Activated T-helper 17 cell treated with anti-CD3 and anti-CD28 coated beads, Interleukin-2, amount 50 U/mL, for 72 hours (primary cell): Measurements from ENCODE around the gene PEX3. TPM values are rescaled to one million over a fixed set of nuclear protein-coding genes. Genes with fewer than 3 reads are reported as not detected.
"Not testable (repeated sequence)": the region's sequence is repeated elsewhere in the genome, so short reads cannot be mapped to it uniquely, and the experiment has no call there.

Experiments
- ATAC-seq: fragments of 150-1000 bp; cut with Tn5 transposase; replicated peaks from 2 replicates; pipeline ENCODE4 v1.10.0; 2021; ENCODE audit warnings: mild to moderate bottlenecking, moderate library complexity
- H3K27ac Mint-ChIP-seq: one replicate; pipeline ENCODE4 v1.8.0; 2022; ENCODE audit warnings: mixed read lengths
- H3K27me3 Mint-ChIP-seq: one replicate; pipeline ENCODE4 v1.8.0; 2022; ENCODE audit warnings: mixed read lengths
- H3K36me3 Mint-ChIP-seq: one replicate; pipeline ENCODE4 v1.8.0; 2022; ENCODE audit warnings: low read depth, mild to moderate bottlenecking, mixed read lengths
- H3K4me1 Mint-ChIP-seq: one replicate; pipeline ENCODE4 v1.8.0; 2022; ENCODE audit warnings: mixed read lengths
- H3K4me3 Mint-ChIP-seq: one replicate; pipeline ENCODE4 v1.8.0; 2022; ENCODE audit warnings: mild to moderate bottlenecking, mixed read lengths
- H3K9me3 Mint-ChIP-seq: one replicate; pipeline ENCODE4 v1.8.0; 2022; ENCODE audit warnings: mixed read lengths
- total RNA-seq, 2 donors: library from RNA; stranded (reverse); gene quantifications; one replicate each; pipeline ENCODE4 v1.2.3, GENCODE V29; 2022

Gene PEX3
- total RNA-seq, 2 donors from 2014 or later, result 30.6 to 37.6 TPM

GRCh38 chr6:143468823-143469222, 18.2 kb downstream of the PEX3 start:
- H3K4me1 Mint-ChIP-seq, H3K9me3 Mint-ChIP-seq, H3K27ac Mint-ChIP-seq, H3K27me3 Mint-ChIP-seq, ATAC-seq, H3K4me3 Mint-ChIP-seq: not testable (repeated sequence)
- H3K36me3 Mint-ChIP-seq, result peaks cover 91% of the 10 kb centered on the region

DNA sequence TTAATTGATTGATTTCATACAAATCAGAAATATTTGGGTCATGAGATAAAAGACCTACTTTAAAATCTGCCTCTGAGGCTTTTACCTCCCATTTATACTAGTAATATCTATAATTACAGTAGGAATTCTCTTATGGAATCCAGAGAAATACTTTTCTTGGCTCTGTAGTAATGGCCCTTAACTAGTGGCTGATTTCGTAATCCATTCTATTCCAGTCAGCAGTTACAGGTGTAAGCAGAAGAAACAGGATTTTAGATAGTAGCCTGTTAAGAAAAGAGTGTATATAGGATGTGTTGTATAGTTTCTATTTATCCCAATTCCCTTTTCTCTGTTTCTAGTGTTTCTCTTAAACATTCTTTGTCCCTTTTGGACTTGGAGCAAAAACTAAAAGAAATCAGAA, 21.2 kb downstream of the PEX3 start:
- Mint-ChIP-seq H3K36me3 (peaks cover 92% of the 10 kb centered on the region), H3K27me3 (no peaks in the 10 kb centered on the region), H3K9me3 (no peaks in the 10 kb centered on the region), H3K4me1 (no peaks in the 10 kb centered on the region), H3K27ac (no peak overlapping the region), H3K4me3 (no peak overlapping the region)
- no peak for ATAC-seq

DNA sequence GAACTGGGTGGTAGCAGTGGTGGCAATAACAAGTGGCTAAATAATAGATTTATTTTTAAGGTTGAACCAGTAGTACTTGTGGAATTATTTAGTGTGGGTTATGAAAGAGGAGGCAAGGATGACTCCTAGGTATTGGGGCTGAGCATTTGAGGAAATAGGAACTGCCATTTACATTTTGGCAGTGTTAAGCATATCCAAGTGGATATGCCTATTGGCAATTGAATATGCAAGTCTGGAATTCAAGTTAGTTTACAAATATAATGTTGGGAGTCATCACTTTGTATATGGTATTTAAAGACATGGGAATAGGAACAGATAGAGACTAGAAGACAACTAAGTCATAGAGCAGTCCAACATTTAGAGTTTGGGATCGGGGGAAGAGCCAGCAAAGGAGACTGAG, 25.9 kb downstream of the PEX3 start:
- Mint-ChIP-seq H3K27ac (no peak overlapping the region), H3K9me3 (no peaks in the 10 kb centered on the region), H3K4me1 (no peaks in the 10 kb centered on the region), H3K27me3 (no peaks in the 10 kb centered on the region), H3K4me3 (no peak overlapping the region), H3K36me3 (peaks cover 84% of the 10 kb centered on the region)
- no peak for ATAC-seq

- Mint-ChIP-seq H3K9me3 (no peaks in the 10 kb centered on the region), H3K4me1 (no peaks in the 10 kb centered on the region), H3K27ac (no peak overlapping the region), H3K27me3 (no peaks in the 10 kb centered on the region), H3K4me3 (no peak overlapping the region), H3K36me3 (peaks cover 64% of the 10 kb centered on the region)
- ATAC-seq, result no peak
These were observed 28.0 kb downstream of the PEX3 start for GRCh38 chr6:143478479-143479062.

DNA sequence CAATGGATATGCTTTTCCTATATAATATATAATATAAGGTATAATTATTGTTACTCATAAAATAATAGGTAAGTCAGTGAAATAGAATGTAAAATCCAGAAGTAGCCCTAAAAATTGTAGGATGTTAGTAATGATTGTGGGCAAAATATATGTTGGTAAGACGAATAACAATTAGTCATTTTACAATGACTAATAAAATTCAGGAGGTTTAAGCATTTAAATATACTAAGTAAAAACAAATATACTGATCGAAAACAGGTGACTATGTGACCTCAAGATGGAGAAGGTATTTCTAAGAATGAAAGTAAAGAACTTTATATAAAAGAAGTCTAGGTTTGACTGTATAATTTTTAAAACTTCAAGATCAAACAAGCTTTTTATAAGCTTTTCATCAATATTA, 32.0 kb downstream of the PEX3 start:
- peak; percentile 76 for ATAC-seq

GRCh38 chr6:143485967-143486366, 35.4 kb downstream of the PEX3 start:
- ATAC-seq, result no peak
- Mint-ChIP-seq H3K9me3 (no peaks in the 10 kb centered on the region), H3K27ac (no peak overlapping the region), H3K36me3 (peaks cover 7% of the 10 kb centered on the region), H3K4me1 (no peaks in the 10 kb centered on the region), H3K27me3 (no peaks in the 10 kb centered on the region), H3K4me3 (no peak overlapping the region)

More for the DNA sequence above, 32.0 kb downstream of the PEX3 start:
- Mint-ChIP-seq H3K27me3 (no peaks in the 10 kb centered on the region), H3K4me1 (no peaks in the 10 kb centered on the region), H3K27ac (peak overlapping the region; percentile 59), H3K36me3 (peaks cover 33% of the 10 kb centered on the region), H3K4me3 (no peak overlapping the region), H3K9me3 (no peaks in the 10 kb centered on the region)

DNA sequence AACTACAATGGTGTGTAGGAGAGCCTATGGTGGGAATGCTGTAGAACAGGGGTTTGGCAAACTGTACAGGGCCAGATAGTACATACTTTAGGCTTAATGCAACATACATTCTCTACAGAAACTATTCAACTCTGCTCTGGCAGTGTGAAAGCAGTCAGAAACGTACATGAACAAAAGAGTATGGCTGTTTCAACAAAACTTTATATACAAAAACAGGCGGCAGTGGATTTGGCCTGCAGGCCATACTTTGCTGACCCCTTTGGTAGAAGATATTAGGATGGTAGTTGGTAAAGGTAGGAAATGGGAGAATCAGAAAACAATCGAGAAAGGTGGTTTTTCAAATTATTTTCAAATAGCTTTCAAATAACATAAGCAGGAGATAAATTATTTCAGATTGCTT, 36.1 kb downstream of the PEX3 start:
- peaks cover 7% of the 10 kb centered on the region for H3K36me3 Mint-ChIP-seq
- no peak for ATAC-seq
- H3K27ac Mint-ChIP-seq, result no peak overlapping the region
- no peaks in the 10 kb centered on the region for H3K4me1 Mint-ChIP-seq
- H3K27me3 Mint-ChIP-seq, result no peaks in the 10 kb centered on the region
- H3K9me3 Mint-ChIP-seq, result no peaks in the 10 kb centered on the region
- H3K4me3 Mint-ChIP-seq, result no peak overlapping the region

GRCh38 chr6:143490244-143490643, 39.6 kb downstream of the PEX3 start:
- Mint-ChIP-seq H3K4me1 (no peaks in the 10 kb centered on the region), H3K4me3 (no peak overlapping the region), H3K27ac (no peak overlapping the region), H3K9me3 (no peaks in the 10 kb centered on the region), H3K27me3 (no peaks in the 10 kb centered on the region), H3K36me3 (peaks cover 16% of the 10 kb centered on the region)
- ATAC-seq, result no peak

DNA sequence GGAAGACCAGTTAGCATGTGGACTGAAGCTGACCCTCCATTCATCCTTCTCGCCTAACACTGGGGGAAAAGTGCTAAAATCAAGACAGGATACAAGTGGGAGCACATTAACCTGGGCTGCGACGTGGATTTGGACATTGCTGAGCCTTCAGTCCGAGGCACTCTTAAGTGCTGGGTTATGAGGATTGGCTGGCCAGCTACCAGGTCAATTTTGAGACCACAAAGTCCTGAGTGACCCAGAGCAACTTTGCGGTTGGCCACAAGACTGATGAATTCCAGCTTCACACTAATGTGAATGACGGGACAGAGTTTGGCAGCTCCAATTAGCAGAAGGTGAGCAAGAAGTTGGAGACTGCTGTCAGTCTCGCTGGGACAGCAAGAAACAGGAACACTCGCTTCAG, 40.2 kb downstream of the PEX3 start:
- Mint-ChIP-seq H3K36me3 (peaks cover 18% of the 10 kb centered on the region), H3K27ac (no peak overlapping the region), H3K4me1 (no peaks in the 10 kb centered on the region), H3K4me3 (no peak overlapping the region), H3K27me3 (no peaks in the 10 kb centered on the region), H3K9me3 (no peaks in the 10 kb centered on the region)
- no peak for ATAC-seq

GRCh38 chr6:143496974-143497373, 46.4 kb downstream of the PEX3 start:
- Mint-ChIP-seq H3K27me3 (no peaks in the 10 kb centered on the region), H3K36me3 (peaks cover 31% of the 10 kb centered on the region), H3K4me3 (no peak overlapping the region), H3K4me1 (peaks cover 18% of the 10 kb centered on the region), H3K9me3 (no peaks in the 10 kb centered on the region), H3K27ac (no peak overlapping the region)
- ATAC-seq, result no peak

DNA sequence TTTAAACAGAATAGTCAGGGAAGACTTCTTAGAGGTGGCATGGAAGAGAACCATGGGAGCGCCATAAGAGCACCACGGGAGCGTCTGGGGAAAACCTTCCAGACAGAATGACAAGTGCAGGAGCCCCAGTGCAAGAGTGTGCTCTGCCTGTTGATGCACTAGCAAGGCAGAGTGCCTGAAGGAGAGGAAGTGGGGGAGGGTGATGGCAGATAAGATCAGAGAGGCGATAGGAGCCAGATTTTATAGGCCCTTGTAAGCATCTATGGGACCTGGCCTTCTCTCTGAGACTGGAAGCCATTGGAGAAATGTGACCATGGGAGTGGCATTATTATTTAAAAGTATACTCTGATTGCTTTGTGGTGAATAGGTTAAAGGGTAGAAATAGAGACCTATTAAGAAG, 47.8 kb downstream of the PEX3 start:
- no peaks in the 10 kb centered on the region for H3K9me3 Mint-ChIP-seq
- H3K4me1 Mint-ChIP-seq, result peaks cover 18% of the 10 kb centered on the region
- H3K27me3 Mint-ChIP-seq, result no peaks in the 10 kb centered on the region
- peaks cover 31% of the 10 kb centered on the region for H3K36me3 Mint-ChIP-seq
- ATAC-seq, result no peak
- no peak overlapping the region for H3K27ac Mint-ChIP-seq
- no peak overlapping the region for H3K4me3 Mint-ChIP-seq

DNA sequence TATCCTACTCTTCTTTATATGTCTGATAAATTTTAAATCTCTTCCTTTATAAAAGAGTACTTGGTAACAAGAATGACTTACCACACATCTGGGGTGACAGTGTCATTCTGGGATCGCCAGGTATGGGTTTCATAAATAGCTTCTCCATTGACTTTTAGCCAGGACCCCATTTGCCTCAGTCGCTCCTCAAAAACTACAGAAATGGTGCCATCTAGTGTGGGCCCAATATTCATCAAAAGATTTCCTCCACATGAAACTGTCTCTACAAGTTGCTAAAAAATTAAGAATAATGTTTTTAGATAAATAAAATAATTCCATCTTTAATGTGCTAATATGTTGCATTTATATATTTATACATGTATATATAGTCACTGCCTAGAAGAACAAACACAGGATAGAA, 51.2 kb downstream of the PEX3 start:
- Mint-ChIP-seq H3K27ac (no peak overlapping the region), H3K27me3 (no peaks in the 10 kb centered on the region), H3K36me3 (peaks cover 30% of the 10 kb centered on the region), H3K4me3 (no peak overlapping the region), H3K4me1 (peaks cover 25% of the 10 kb centered on the region), H3K9me3 (no peaks in the 10 kb centered on the region)
- ATAC-seq, result no peak

DNA sequence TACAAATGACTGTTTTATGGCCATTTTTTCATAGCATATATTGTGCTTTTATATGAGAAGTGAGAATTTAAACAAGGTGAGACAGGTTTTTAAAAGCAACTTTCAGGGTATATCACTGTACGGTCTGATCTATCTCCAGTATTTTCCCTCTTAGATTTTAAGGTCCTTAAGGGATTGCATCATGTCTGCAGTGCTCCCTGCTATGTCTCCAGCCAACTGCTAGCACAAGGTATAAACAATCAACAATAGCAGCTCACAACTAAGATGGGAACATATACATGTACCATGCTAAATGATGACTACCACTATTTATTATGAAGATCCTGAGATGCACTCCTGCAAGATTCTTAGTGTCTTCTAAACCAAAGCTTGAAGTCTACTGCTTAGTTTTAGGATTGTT, 53.8 kb downstream of the PEX3 start:
- H3K4me1 Mint-ChIP-seq, result peaks cover 15% of the 10 kb centered on the region
- H3K9me3 Mint-ChIP-seq, result no peaks in the 10 kb centered on the region
- no peaks in the 10 kb centered on the region for H3K27me3 Mint-ChIP-seq
- H3K27ac Mint-ChIP-seq, result no peak overlapping the region
- ATAC-seq, result no peak
- H3K36me3 Mint-ChIP-seq, result peaks cover 38% of the 10 kb centered on the region
- H3K4me3 Mint-ChIP-seq, result no peak overlapping the region

DNA sequence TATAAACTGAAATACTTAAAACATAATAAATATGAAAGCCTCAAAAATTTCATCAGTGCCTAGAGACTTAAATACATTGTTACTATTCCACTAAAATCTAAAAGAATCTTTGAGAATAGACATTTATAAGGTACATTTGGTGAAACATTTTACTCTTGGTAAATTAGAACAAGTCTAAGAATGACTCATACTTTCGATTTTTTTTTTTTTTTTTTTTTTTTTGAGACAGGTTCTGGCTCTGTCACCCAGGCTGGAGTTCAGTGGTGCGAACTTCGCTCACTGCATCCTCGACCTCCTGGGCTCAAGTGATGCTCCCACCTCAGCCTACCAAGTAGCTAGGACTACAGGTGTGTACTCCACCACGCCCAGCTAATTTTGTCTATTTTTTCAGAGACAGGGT, 54.5 kb downstream of the PEX3 start:
- peak; percentile 73 for ATAC-seq
- H3K36me3 Mint-ChIP-seq, result peaks cover 38% of the 10 kb centered on the region
- no peaks in the 10 kb centered on the region for H3K9me3 Mint-ChIP-seq
- H3K27ac Mint-ChIP-seq, result peak overlapping the region; percentile 73
- peaks cover 12% of the 10 kb centered on the region for H3K4me1 Mint-ChIP-seq
- no peaks in the 10 kb centered on the region for H3K27me3 Mint-ChIP-seq
- H3K4me3 Mint-ChIP-seq, result peak overlapping the region; percentile 33

- peak overlapping the region; percentile 33 for H3K4me3 Mint-ChIP-seq
- peak; percentile 92 for ATAC-seq
- peaks cover 12% of the 10 kb centered on the region for H3K4me1 Mint-ChIP-seq
- peaks cover 36% of the 10 kb centered on the region for H3K36me3 Mint-ChIP-seq
- H3K27ac Mint-ChIP-seq, result peak overlapping the region; percentile 73
- no peaks in the 10 kb centered on the region for H3K9me3 Mint-ChIP-seq
- H3K27me3 Mint-ChIP-seq, result no peaks in the 10 kb centered on the region
These were observed 54.9 kb downstream of the PEX3 start for GRCh38 chr6:143505537-143505936.

DNA sequence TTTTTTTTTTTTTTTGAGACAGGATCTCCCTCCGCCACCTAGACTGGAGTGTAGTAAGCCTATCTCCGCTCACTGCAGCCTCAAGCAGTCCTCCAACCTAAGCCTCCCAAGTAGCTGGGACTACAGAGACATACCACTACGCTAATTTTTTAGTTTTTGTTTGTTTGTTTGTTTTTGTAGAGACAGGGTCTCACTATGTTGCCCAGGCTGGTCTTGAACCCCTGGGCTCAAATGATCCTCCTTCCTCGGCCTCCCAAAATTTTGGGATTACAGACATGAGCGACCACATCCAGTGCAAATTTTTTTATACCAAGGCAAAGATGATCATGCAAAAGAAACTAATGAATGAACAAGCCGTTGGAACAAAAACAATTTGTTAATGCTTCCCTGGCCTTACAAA, 55.6 kb downstream of the PEX3 start:
- H3K9me3 Mint-ChIP-seq, result no peaks in the 10 kb centered on the region
- peaks cover 12% of the 10 kb centered on the region for H3K4me1 Mint-ChIP-seq
- no peak overlapping the region for H3K4me3 Mint-ChIP-seq
- H3K36me3 Mint-ChIP-seq, result peaks cover 29% of the 10 kb centered on the region
- H3K27me3 Mint-ChIP-seq, result no peaks in the 10 kb centered on the region
- peak overlapping the region; percentile 73 for H3K27ac Mint-ChIP-seq
- ATAC-seq, result no peak
